Panc1 (cell line): Measurements from ENCODE around the gene CAMK4. TPM values are rescaled to one million over a fixed set of nuclear protein-coding genes. Genes with fewer than 3 reads are reported as not detected.

ENCODE experiments used
- ATAC-seq: fragments of 200-7000 bp; cut with Tn5 transposase; 2 replicates; pipeline ENCODE4 v1.9.1; 2020; ENCODE audit warnings: mild to moderate bottlenecking, moderate library complexity
- BruUV-seq: library from RNA; stranded (reverse); fragments of 400-500 nt; replicated peaks from 2 replicates; lab custom pipeline; 2021; lab: Mats Ljungman, UMichigan
- CTCF ChIA-PET: fragments of 300-600 bp; sonication (Branson Sonifier 250); formaldehyde crosslinking; loops from one replicate; lab custom pipeline; 2022; ENCODE audit warnings: antibody characterized with exemption; lab: Charles Lee
- POLR2A ChIA-PET: fragments of 300-600 bp; sonication (Branson Sonifier 250); formaldehyde crosslinking; loops from one replicate; lab custom pipeline; 2022; ENCODE audit warnings: antibody characterized with exemption; lab: Charles Lee
- DNase-seq: peaks from one replicate; pipeline ENCODE4 v3.0.0-alpha.2; 2010; ENCODE audit warnings: low read depth, low spot score
- H3K27ac ChIP-seq: 2 replicates; pipeline ENCODE4 v1.5.1; 2011; ENCODE audit warnings: mild to moderate bottlenecking, low read length, inconsistent platforms
- H3K27me3 ChIP-seq: fragments of 200-500 bp; sonication (Bioruptor generic); 2 replicates; pipeline ENCODE4 v1.6.0; 2014; ENCODE audit warnings: low read length, inconsistent platforms; ENCODE audit not compliant: control insufficient read depth, insufficient read depth
- H3K36me3 ChIP-seq: fragments of 200-500 bp; sonication (Bioruptor generic); 2 replicates; pipeline ENCODE4 v1.5.1; 2014; ENCODE audit warnings: inconsistent platforms, mild to moderate bottlenecking, low read length, moderate library complexity; ENCODE audit not compliant: control insufficient read depth, insufficient read depth
- H3K4me1 ChIP-seq: 2 replicates; pipeline ENCODE4 v1.5.1; 2011; ENCODE audit warnings: inconsistent platforms, mild to moderate bottlenecking, low read length, moderate library complexity; ENCODE audit not compliant: control insufficient read depth, insufficient read depth
- H3K4me3 ChIP-seq, 2 experiments: 2 replicates each; pipeline ENCODE4 v1.5.1; 2011 to 2012; ENCODE audit warnings: low read depth in 2 of 2, low read length in 2 of 2, mild to moderate bottlenecking in 2 of 2, inconsistent platforms in 1 of 2, moderate library complexity in 1 of 2
- H3K9me3 ChIP-seq: fragments of 200-500 bp; sonication (Bioruptor generic); 2 replicates; pipeline ENCODE4 v1.5.1; 2014; ENCODE audit warnings: low read depth, mild to moderate bottlenecking, inconsistent platforms, low read length, moderate library complexity; ENCODE audit not compliant: control insufficient read depth, insufficient read depth
- CTCF ChIP-seq: fragments of 450-650 bp; IDR thresholded peaks from 2 replicates; pipeline ENCODE4 v1.5.1; 2017; ENCODE audit warnings: mild to moderate bottlenecking
- POLR2AphosphoS5 ChIP-seq: IDR thresholded peaks from 2 replicates; pipeline ENCODE4 v1.6.1; 2012; ENCODE audit warnings: mild to moderate bottlenecking, low read depth, low read length, moderate library complexity
- REST ChIP-seq, 2 experiments: IDR thresholded peaks; 2 replicates each; pipeline ENCODE4 v1.6.1; 2011 to 2012; ENCODE audit warnings: low read depth in 2 of 2, control low read depth in 1 of 2, low read length in 1 of 2, mild to moderate bottlenecking in 1 of 2, moderate library complexity in 1 of 2; ENCODE audit not compliant: insufficient read depth in 1 of 2
- SIN3A ChIP-seq: IDR thresholded peaks from 2 replicates; pipeline ENCODE4 v1.6.1; 2012; ENCODE audit warnings: low read depth, mild to moderate bottlenecking, low read length, moderate library complexity, borderline replicate concordance; ENCODE audit not compliant: insufficient read depth
- TCF7L2 ChIP-seq: IDR thresholded peaks from 2 replicates; pipeline ENCODE4 v1.6.1; 2011; ENCODE audit warnings: mild to moderate bottlenecking, low read depth, low read length, inconsistent platforms
- in situ Hi-C: cut with HindIII; loops from 2 replicates; pipeline ENCODE4 v1.10.0; 2016; ENCODE audit warnings: low sequenced_read_pairs, low pct_unique_long_range_greater_than_20kb
- intact Hi-C: fragments of 100-400 bp; cut with micrococcal nuclease; formaldehyde crosslinking; loops from one replicate; pipeline ENCODE4 v1.10.0; 2022; ENCODE audit not compliant: unreplicated experiment
- total RNA-seq: library from RNA; stranded (reverse); gene quantifications from one replicate; pipeline ENCODE4 v1.2.1, GENCODE V29; 2021; ENCODE audit not compliant: unreplicated experiment

The CAMK4 gene
- total RNA-seq, 1 experiment from 2014 or later = 0.39 TPM

- TF ChIP-seq SIN3A (no peak), REST (IDR thresholded peaks at IDR 0.05; ENCODE audit: insufficient read depth in 1 of 2, low read depth in 2 of 2, low read length in 1 of 2) (no peak), TCF7L2 (no peak), POLR2AphosphoS5 (no peak), CTCF (no peak)
- intact Hi-C loops = no loop called here
- in situ Hi-C loops = no loop called here
- POLR2A ChIA-PET = no interaction called here
- Histone ChIP-seq H3K4me3 (no peak overlapping the region), H3K4me1 (no peaks in the 10 kb centered on the region), H3K36me3 (no peaks in the 10 kb centered on the region), H3K27me3 (no peaks in the 10 kb centered on the region; the same call in 1 of the 2 replicates), H3K9me3 (no peaks in the 10 kb centered on the region), H3K27ac (no peak overlapping the region)
- BruUV-seq = no TSS peak
- DNase-seq (no peak), ATAC-seq (no peak)
- CTCF ChIA-PET = no interaction called here
Observed at GRCh38 chr5:111454198-111454622, 230.0 kb downstream of the CAMK4 start.

GRCh38 chr5:111454776-111455175 is 230.6 kb downstream of the CAMK4 start:
- CTCF ChIA-PET = no interaction called here
- BruUV-seq = no TSS peak
- intact Hi-C loops (no loop called here), in situ Hi-C loops (no loop called here)
- no peak overlapping the region for H3K27ac ChIP-seq
- H3K4me1 ChIP-seq = no peaks in the 10 kb centered on the region
- no peaks in the 10 kb centered on the region for H3K9me3 ChIP-seq
- H3K27me3 ChIP-seq = no peaks in the 10 kb centered on the region; the same call in 1 of the 2 replicates
- no peak for DNase-seq
- POLR2A ChIA-PET = no interaction called here
- no peaks in the 10 kb centered on the region for H3K36me3 ChIP-seq
- ATAC-seq = no peak
- no peak for TF ChIP-seq CTCF
- H3K4me3 ChIP-seq = no peak overlapping the region
